Hypothalamus (tissue), 51 donors: ENCODE results near the gene SRRM2.
A peak's percentile ranks its signal among the peaks of the same experiment; 100 is the strongest.
"Not testable (repeated sequence)": the region's sequence is repeated elsewhere in the genome, so short reads cannot be mapped to it uniquely, and the experiment has no call there.

Experiments used
- DNase-seq, 51 donors: peaks; one replicate each; lab custom pipeline; 2025; lab: John Stamatoyannopoulos, UW

SRRM2 gene

GRCh38 chr16:2713985-2714774 lies 38.3 kb upstream of the SRRM2 start:
- no peak for DNase-seq

GRCh38 chr16:2715064-2715463 lies 37.4 kb upstream of the SRRM2 start:
- no peak for DNase-seq

- DNase-seq = peak in 34 of 51 donors; percentile 1 to 63 (median 26)
These were observed 36.9 kb upstream of the SRRM2 start for GRCh38 chr16:2715519-2715918.

GRCh38 chr16:2715966-2716885 lies 36.2 kb upstream of the SRRM2 start:
- no peak for DNase-seq

GRCh38 chr16:2716948-2717347 lies 35.5 kb upstream of the SRRM2 start:
- no peak for DNase-seq

GRCh38 chr16:2717383-2718263 lies 34.8 kb upstream of the SRRM2 start:
- DNase-seq = no peak

GRCh38 chr16:2719328-2720063 lies 32.9 kb upstream of the SRRM2 start:
- DNase-seq = no peak

- no peak for DNase-seq
These were observed 32.4 kb upstream of the SRRM2 start, which contains the start of gene PRSS27 for GRCh38 chr16:2720064-2720457. PRSS27 (minus strand) TSS chr16:2720224; CDS start chr16:2720160, 64 bp downstream.

GRCh38 chr16:2720719-2721633 lies 31.5 kb upstream of the SRRM2 start:
- peak in 46 of 51 donors; percentile 7 to 82 (median 55) for DNase-seq

- DNase-seq = not testable (repeated sequence)
These were observed 30.7 kb upstream of the SRRM2 start for GRCh38 chr16:2721634-2722173.

GRCh38 chr16:2724088-2724676 lies 28.3 kb upstream of the SRRM2 start:
- DNase-seq = no peak

GRCh38 chr16:2724816-2725348 lies 27.6 kb upstream of the SRRM2 start:
- DNase-seq = no peak

GRCh38 chr16:2726923-2727322 lies 25.5 kb upstream of the SRRM2 start:
- no peak for DNase-seq

- no peak for DNase-seq
These were observed 24.4 kb upstream of the SRRM2 start for GRCh38 chr16:2728034-2728433.

- no peak for DNase-seq
These were observed 17.5 kb upstream of the SRRM2 start for GRCh38 chr16:2734844-2735515.

GRCh38 chr16:2736476-2737237 lies 15.8 kb upstream of the SRRM2 start:
- no peak for DNase-seq

- no peak for DNase-seq
These were observed 15.2 kb upstream of the SRRM2 start for GRCh38 chr16:2737238-2737605.
